ENCODE measurements around the gene PER1.

DNA sequence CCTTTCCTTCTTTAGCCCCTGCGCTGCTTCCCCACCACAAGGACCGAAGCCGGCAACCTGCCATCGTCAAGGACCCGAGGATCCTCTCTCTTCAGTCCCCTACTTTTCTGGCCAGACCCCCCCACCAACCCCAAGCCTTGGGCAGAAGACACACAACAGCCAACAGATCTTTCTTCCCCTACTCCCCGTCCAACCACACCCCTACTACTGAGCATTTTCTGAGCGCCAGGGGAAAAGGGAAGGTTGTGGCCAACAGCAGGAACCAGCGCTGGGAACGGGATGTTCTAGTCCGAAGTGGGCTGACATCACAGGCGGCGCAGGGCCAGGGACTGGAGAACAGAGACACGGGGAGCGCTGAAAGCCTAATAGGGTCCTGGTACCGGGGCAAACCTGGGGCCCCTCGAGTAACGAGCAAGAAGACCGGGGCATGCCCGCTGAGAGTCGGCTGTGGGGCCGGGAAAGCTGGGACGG lies 528 bp downstream of the PER1 start:
- TF ChIP-seq POLR2A (IDR thresholded peaks at IDR 0.05) = peak in 1 of 2 donors; percentile 4
- no peak for TF ChIP-seq CTCF (IDR thresholded peaks at IDR 0.05)

Measured in vagina (tissue), 2 donors.